AG04449 (cell line): ENCODE data around the gene ANKFN1.

Experiments used
- CTCF ChIA-PET: fragments of 350-600 bp; formaldehyde crosslinking; extraction: SDS; loops from one replicate; lab custom pipeline; 2021; ENCODE audit warnings: antibody characterized with exemption; lab: Yijun Ruan, JAX
- POLR2A ChIA-PET: fragments of 400-600, 350-600 bp; formaldehyde crosslinking; extraction: SDS; loops from one replicate; lab custom pipeline; 2020; ENCODE audit warnings: antibody characterized with exemption, inconsistent platforms; lab: Yijun Ruan, JAX
- DNase-seq: peaks from one replicate; pipeline ENCODE4 v3.0.0-alpha.2; 2010; ENCODE audit warnings: low read depth, low spot score
- H3K4me3 ChIP-seq: 2 replicates; pipeline ENCODE4 v1.5.1; 2011; ENCODE audit warnings: low read depth, mild to moderate bottlenecking, control low read depth, low read length
- TF ChIP-seq, protein P1 (sequence below): IDR thresholded peaks from one replicate; pipeline ENCODE4 v1.5.1; 2011; ENCODE audit warnings: mild to moderate bottlenecking, moderate library complexity, low read length, control low read depth, inconsistent platforms; ENCODE audit not compliant: insufficient read depth; ENCODE audit errors: missing control alignments

The ANKFN1 gene

DNA sequence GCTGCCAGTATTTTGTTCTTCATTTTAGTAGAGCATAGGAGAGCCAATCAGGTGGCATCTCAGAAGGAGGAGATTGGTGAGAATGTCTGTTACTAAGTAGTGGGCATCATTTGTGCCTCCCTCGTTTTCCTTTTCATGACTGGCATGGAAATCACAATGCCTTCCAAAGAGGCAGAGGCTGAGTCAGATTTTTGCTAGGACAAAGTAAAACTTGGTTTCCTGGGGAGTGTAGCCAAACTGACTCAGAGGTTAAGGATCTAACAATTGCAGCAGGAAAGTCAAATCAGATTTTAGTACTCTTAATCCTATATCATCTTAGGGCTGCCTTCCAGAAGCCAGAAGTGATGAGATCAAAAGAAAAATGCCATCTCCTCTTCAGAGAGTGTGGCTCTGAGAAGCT lies 138.7 kb downstream of the ANKFN1 start:
- CTCF ChIA-PET, result interaction anchor here (1.2 kb wide), 1 partner anchor 165 kb away, joined by 5 read pairs; no protein-coding TSS in a partner anchor
- TF ChIP-seq, protein P1, sequence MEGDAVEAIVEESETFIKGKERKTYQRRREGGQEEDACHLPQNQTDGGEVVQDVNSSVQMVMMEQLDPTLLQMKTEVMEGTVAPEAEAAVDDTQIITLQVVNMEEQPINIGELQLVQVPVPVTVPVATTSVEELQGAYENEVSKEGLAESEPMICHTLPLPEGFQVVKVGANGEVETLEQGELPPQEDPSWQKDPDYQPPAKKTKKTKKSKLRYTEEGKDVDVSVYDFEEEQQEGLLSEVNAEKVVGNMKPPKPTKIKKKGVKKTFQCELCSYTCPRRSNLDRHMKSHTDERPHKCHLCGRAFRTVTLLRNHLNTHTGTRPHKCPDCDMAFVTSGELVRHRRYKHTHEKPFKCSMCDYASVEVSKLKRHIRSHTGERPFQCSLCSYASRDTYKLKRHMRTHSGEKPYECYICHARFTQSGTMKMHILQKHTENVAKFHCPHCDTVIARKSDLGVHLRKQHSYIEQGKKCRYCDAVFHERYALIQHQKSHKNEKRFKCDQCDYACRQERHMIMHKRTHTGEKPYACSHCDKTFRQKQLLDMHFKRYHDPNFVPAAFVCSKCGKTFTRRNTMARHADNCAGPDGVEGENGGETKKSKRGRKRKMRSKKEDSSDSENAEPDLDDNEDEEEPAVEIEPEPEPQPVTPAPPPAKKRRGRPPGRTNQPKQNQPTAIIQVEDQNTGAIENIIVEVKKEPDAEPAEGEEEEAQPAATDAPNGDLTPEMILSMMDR, result no peak
- H3K4me3 ChIP-seq, result no peak overlapping the region
- POLR2A ChIA-PET, result interaction anchor here (0.7 kb wide), 1 partner anchor 134 kb away, joined by 3 read pairs; no protein-coding TSS in a partner anchor
- peak; percentile 40 for DNase-seq

GRCh38 chr17:56292578-56292977 lies 139.3 kb downstream of the ANKFN1 start:
- POLR2A ChIA-PET, result interaction anchor here (0.7 kb wide), 1 partner anchor 134 kb away, joined by 3 read pairs; no protein-coding TSS in a partner anchor
- DNase-seq, result no peak
- CTCF ChIA-PET, result interaction anchor here (1.2 kb wide), 1 partner anchor 165 kb away, joined by 5 read pairs; no protein-coding TSS in a partner anchor
- TF ChIP-seq, protein P1, result no peak
- no peak overlapping the region for H3K4me3 ChIP-seq

DNA sequence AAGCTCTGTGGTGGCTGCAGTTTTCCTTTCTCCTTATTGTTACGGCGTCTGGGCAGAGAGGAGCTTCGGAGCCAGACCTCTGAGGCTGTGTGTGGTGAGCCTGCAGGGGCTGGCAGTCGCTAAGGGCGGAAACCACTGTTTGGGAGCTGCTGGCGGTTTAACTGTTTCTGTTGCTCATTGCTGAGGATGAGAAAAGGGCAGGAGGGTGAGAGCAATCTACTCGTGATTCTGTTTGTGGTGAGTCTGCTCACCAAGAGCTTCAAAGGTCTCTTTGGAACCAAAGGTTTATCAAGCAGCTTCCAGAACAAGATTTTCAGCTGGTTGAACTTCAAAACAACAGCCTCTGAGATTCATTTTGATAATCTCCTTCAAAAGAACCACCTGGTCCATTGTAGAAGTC lies 143.9 kb downstream of the ANKFN1 start:
- CTCF ChIA-PET, result interaction anchor here (0.6 to 1.1 kb wide), 3 partner anchors 18 to 23 kb away, joined by 3 read pairs; no protein-coding TSS in a partner anchor
- POLR2A ChIA-PET, result no interaction called here
- TF ChIP-seq, protein P1, result no peak
- no peak overlapping the region for H3K4me3 ChIP-seq
- DNase-seq, result no peak

DNA sequence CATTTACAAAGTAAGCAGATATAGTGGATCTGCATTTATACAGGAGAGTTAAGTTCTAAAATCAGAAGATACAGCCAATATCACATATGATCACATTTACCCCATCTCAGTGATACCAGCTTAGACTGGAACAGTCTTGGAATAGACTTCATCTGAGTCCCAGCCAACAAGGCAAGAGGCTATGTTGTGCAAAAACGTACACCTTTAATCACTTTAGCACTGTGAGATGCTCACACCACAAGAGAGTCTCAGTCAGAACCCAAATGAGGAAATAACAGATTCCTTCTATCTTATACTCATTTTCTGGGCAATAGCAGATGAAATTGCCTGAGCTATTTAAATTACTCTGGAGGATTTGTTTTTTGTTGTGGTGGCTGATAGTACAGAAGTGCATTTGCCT lies 145.6 kb downstream of the ANKFN1 start:
- DNase-seq, result no peak
- TF ChIP-seq, protein P1, result no peak
- ChIA-PET POLR2A (no interaction called here), CTCF (no interaction called here)
- no peak overlapping the region for H3K4me3 ChIP-seq

- no peak for DNase-seq
- CTCF ChIA-PET, result interaction anchor here (0.8 to 1.0 kb wide), 2 partner anchors 20 to 173 kb away, joined by 3 read pairs; no protein-coding TSS in a partner anchor
- TF ChIP-seq, protein P1, result no peak
Measured at GRCh38 chr17:56300144-56300543, 146.9 kb downstream of the ANKFN1 start.

DNA sequence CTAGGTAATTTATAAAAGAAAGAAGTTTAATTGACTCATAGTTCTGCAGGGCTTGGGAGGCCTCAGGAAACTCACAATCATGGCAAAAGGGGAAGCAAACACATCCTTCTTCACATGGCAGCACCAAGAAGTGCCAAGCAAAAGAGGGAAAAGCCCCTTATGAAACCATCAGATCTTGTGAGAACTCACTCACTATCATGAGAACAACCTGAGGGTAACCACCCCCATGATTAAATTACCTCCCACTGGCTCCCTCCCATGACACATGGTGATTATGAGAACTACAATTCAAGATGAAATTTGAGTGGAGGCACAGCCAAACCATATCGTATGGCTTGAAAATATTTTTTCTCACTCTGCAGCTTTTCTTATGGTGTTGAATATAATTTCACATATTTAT lies 151.7 kb downstream of the ANKFN1 start:
- ChIA-PET CTCF (no interaction called here), POLR2A (no interaction called here)
- TF ChIP-seq, protein P1, result no peak
- no peak overlapping the region for H3K4me3 ChIP-seq
- DNase-seq, result no peak

More at GRCh38 chr17:56300144-56300543, 146.9 kb downstream of the ANKFN1 start:
- no peak overlapping the region for H3K4me3 ChIP-seq
- POLR2A ChIA-PET, result no interaction called here
